Measurements from ENCODE around the gene LRP6.

DNA sequence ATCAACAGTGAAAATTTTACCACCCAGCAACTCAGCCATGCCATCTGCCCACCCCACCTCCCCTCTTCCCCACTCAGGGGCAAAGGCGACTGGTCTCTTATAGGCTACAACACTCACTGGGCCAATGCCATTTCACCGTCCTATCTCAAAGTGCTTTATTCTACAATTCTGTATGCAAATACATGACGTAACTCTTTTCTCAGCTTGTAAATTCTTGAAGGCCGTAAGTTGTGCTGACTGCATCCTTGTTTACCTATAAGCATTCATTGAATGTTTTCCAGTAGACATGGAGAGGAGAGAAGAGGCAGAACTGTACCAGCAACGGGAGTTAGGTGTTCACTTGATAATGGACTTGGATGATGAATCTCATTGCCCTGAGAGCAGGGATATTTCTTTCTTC lies 180.5 kb downstream of the LRP6 start:
- TF ChIP-seq CTCF (conservative IDR thresholded peaks at IDR 0.05 in 1 of 2, IDR thresholded peaks at IDR 0.05 in 1 of 2; ENCODE audit: low read depth in 1 of 2, low read length in 2 of 2), result no peak
- no peak for TF ChIP-seq EZH2 (IDR thresholded peaks at IDR 0.05; ENCODE audit: low read length, missing control alignments)
